ENCODE results near the gene C19orf67. TPM values are rescaled to one million over a fixed set of nuclear protein-coding genes. Genes with fewer than 3 reads are reported as not detected.

The C19orf67 gene
- total and polyA plus RNA-seq, 2 of the 4 experiments (the other 2 are of a cell fraction): not detected

GRCh38 chr19:14117668-14118164 lies 32.1 kb upstream of the C19orf67 start, which contains the start of gene PRKACA:
PRKACA (minus strand) TSS chr19:14117762; CDS start chr19:14117547, 215 bp downstream.
- in situ Hi-C loops (cut with MboI; ENCODE audit: low sequenced_read_pairs): no loop called here
- H4K20me1 ChIP-seq (ENCODE audit: insufficient read depth, low read length): peaks cover 8% of the 10 kb centered on the region
- H3K27ac ChIP-seq (ENCODE audit: insufficient read depth, low read length): peak within 1 kb of the TSS; percentile 83
- peak within 1 kb of the TSS; percentile 87 for H2AFZ ChIP-seq (replicated peaks; ENCODE audit: low read length, poor library complexity)
- BruUV-seq (replicated peaks): no TSS peak
- H3K14ac ChIP-seq (replicated peaks; ENCODE audit: low read depth, low read length): peak within 1 kb of the TSS; percentile 84
- dilution Hi-C loops (cut with HindIII; ENCODE audit: low sequenced_read_pairs, unreplicated experiment): no loop called here
- H3K9me3 ChIP-seq (ENCODE audit: control insufficient read depth, insufficient read depth, low read length): no peaks in the 10 kb centered on the region
- H3K4me2 ChIP-seq (ENCODE audit: low read depth, low read length): peak within 1 kb of the TSS; percentile 98
- peak within 1 kb of the TSS; percentile 70 for H2AK9ac ChIP-seq (replicated peaks; ENCODE audit: low read depth, low read length, poor library complexity)
- H4K91ac ChIP-seq (ENCODE audit: insufficient read depth, low read depth, low read length): peak within 1 kb of the TSS; percentile 83
- peak within 1 kb of the TSS; percentile 57 for H3K56ac ChIP-seq (ENCODE audit: extremely low read depth, insufficient read depth, low read length)
- ATAC-seq (ENCODE audit: low read depth) (peak; percentile 93), DNase-seq (peak; percentile 98)
- CTCF ChIA-PET: interaction anchor here (0.6 kb wide), 1 partner anchor 238 kb away, joined by 3 read pairs; no protein-coding TSS in a partner anchor
- H2BK15ac ChIP-seq (ENCODE audit: low read depth, low read length): no peak within 1 kb of the TSS; the same call in 2 of the 3 replicates
- TF ChIP-seq POLR2A (IDR thresholded peaks at IDR 0.05; ENCODE audit: low read depth, low read length) (no peak), RAD21 (IDR thresholded peaks at IDR 0.05; ENCODE audit: low read length) (no peak), MAFK (IDR thresholded peaks at IDR 0.05; ENCODE audit: low read depth, low read length) (no peak), SMC3 (IDR thresholded peaks at IDR 0.05; ENCODE audit: low read depth, low read length) (no peak), MXI1 (IDR thresholded peaks at IDR 0.05; ENCODE audit: borderline replicate concordance, low read depth, low read length) (no peak), FOS (IDR thresholded peaks at IDR 0.05; ENCODE audit: low read depth, low read length) (peak; percentile 87), CHD1 (IDR thresholded peaks at IDR 0.05; ENCODE audit: low read depth, low read length) (no peak), BHLHE40 (IDR thresholded peaks at IDR 0.05; ENCODE audit: low read depth, low read length) (no peak), CTCF (conservative IDR thresholded peaks at IDR 0.05; ENCODE audit: low read depth, low read length) (no peak), CEBPB (IDR thresholded peaks at IDR 0.05; ENCODE audit: low read depth, low read length) (no peak), MAZ (IDR thresholded peaks at IDR 0.05; ENCODE audit: borderline replicate concordance, low read depth, low read length) (peak; percentile 88; the same call in 1 of the 2 replicates), RFX5 (IDR thresholded peaks at IDR 0.05; ENCODE audit: low read depth, low read length) (no peak), USF2 (IDR thresholded peaks at IDR 0.05; ENCODE audit: low read depth, low read length) (peak; percentile 64)
- no peak within 1 kb of the TSS for H2BK20ac ChIP-seq (ENCODE audit: low read depth, low read length)
- peak within 1 kb of the TSS; percentile 63 for H2BK120ac ChIP-seq (ENCODE audit: low read depth, low read length)
- POLR2A ChIA-PET (ENCODE audit: unreplicated experiment): interaction anchor here (0.6 kb wide), 1 partner anchor 8 kb away, joined by 3 read pairs; no protein-coding TSS in a partner anchor
- H3K36me3 ChIP-seq (ENCODE audit: control insufficient read depth, insufficient read depth, low read length): no peaks in the 10 kb centered on the region
- 1% methylated on average over 48 of the region's 67 CpGs; no CpG with 5 or more reads in 1 of the 2 experiments for WGBS, 2 experiments (ENCODE audit: extremely low coverage in 2 of 2, insufficient read length in 1 of 2)
- H3K23ac ChIP-seq (ENCODE audit: low read depth, low read length): peak within 1 kb of the TSS; percentile 91
- peak within 1 kb of the TSS; percentile 89 for H3K4ac ChIP-seq (ENCODE audit: low read depth, low read length)
- H3K18ac ChIP-seq (ENCODE audit: low read depth, low read length): peak within 1 kb of the TSS; percentile 48
- H3K9ac ChIP-seq (ENCODE audit: low read depth, low read length): peak within 1 kb of the TSS; percentile 78
- peaks cover 17% of the 10 kb centered on the region; the same call in 1 of the 2 replicates for H3K9me1 ChIP-seq (ENCODE audit: insufficient read depth, low read length)
- H3K4me1 ChIP-seq (ENCODE audit: control insufficient read depth, insufficient read depth, low read length): peaks cover 23% of the 10 kb centered on the region
- H3K27me3 ChIP-seq (ENCODE audit: control insufficient read depth, insufficient read depth, low read length): no peaks in the 10 kb centered on the region
- H3K4me3 ChIP-seq (ENCODE audit: insufficient read depth, low read depth, low read length): peak within 1 kb of the TSS; percentile 74
- peak within 1 kb of the TSS; percentile 80 to 89 for H4K8ac ChIP-seq (ENCODE audit: low read depth in 2 of 2, low read length in 2 of 2)
- H2BK5ac ChIP-seq (ENCODE audit: low read depth, low read length, poor library complexity, severe bottlenecking): peak within 1 kb of the TSS; percentile 82
- peak within 1 kb of the TSS; percentile 65 for H4K5ac ChIP-seq (ENCODE audit: low read depth, low read length)
- intact Hi-C loops (cut with micrococcal nuclease): no loop called here
- peak within 1 kb of the TSS; percentile 90 for H2AK5ac ChIP-seq (ENCODE audit: low read depth, low read length)
- H3K79me1 ChIP-seq (ENCODE audit: low read depth in 1 of 2, low read length in 2 of 2): peaks cover 10 to 57% of the 10 kb centered on the region in 2 experiments

Measured in IMR-90 (cell line).